Skeletal muscle cell (primary cell): ENCODE results near the gene NMNAT3.

ENCODE experiments used
- DNase-seq: peaks from one replicate; pipeline ENCODE4 v3.0.0-alpha.2; 2010; ENCODE audit warnings: low read depth
- H3K4me3 ChIP-seq: 2 replicates; pipeline ENCODE4 v1.5.1; 2011; ENCODE audit warnings: low read depth, mild to moderate bottlenecking, control low read depth, low read length, moderate library complexity

NMNAT3 gene

GRCh38 chr3:139676632-139677387 is 962 bp downstream of the NMNAT3 start:
- H3K4me3 ChIP-seq: no peak overlapping the region

DNA sequence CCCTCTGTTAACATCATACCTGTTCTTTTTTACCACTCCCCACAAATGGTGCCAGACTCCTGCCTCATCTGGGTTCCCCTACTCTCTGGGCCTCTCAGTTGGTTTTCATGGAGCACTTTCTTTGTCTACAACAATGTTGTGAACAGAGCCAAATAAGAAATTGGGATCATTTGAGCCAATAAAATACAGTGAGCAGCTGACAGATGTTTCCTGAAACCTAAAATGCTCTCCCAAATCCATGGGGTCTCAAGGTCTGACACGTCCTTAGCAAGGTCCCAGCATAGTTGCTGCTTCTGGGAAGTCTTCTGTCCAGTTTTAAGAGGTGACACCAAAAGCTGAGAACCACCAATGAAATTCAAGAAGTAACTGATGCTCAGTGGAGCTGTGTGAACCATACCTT is 1.7 kb downstream of the NMNAT3 start:
- H3K4me3 ChIP-seq: no peak overlapping the region
- no peak for DNase-seq

More at GRCh38 chr3:139676632-139677387, 962 bp downstream of the NMNAT3 start:
- no peak for DNase-seq

DNA sequence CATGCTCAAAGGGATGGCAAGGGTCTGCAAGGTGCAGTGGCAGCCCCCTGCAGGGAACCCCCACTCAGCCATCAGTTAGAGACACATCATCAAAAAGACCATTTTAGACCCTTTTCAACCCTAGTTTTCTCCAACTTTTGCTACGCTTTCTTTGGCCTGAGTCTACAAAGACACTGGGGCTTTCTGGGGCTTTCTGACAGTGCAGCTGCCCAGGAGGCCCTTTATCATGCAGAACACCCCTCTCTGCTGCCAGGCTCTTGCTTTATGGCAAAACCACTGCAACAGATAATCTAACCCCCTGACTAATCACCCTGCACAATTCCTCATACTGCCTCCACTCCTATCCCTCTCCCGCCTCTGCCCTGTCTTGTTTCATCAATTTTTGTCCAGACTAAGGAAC is 2.4 kb downstream of the NMNAT3 start:
- no peak overlapping the region for H3K4me3 ChIP-seq
- DNase-seq: no peak

- no peak for DNase-seq
- H3K4me3 ChIP-seq: no peak overlapping the region
Observed at GRCh38 chr3:139674571-139675260, 3.1 kb downstream of the NMNAT3 start.

DNA sequence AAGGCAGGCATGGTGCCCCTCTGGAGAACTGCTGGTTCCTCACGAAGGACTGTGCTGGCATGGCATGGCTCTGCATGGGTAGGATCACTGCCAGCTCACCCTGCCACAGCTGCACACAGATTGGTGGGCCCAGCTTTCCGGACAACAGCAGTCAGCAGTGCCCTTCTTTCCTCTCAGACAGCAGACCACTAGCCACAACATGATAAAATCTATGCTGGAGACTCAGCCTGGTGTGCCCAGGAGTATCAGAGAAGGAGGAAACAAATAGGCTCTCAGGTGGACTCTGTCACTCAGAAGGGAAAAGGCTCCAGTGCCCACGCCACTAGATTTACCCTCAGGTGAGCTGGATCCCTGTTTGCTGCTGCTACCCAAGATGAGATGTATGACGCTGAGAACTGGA is 4.9 kb downstream of the NMNAT3 start:
- DNase-seq: no peak
- H3K4me3 ChIP-seq: no peak overlapping the region

DNA sequence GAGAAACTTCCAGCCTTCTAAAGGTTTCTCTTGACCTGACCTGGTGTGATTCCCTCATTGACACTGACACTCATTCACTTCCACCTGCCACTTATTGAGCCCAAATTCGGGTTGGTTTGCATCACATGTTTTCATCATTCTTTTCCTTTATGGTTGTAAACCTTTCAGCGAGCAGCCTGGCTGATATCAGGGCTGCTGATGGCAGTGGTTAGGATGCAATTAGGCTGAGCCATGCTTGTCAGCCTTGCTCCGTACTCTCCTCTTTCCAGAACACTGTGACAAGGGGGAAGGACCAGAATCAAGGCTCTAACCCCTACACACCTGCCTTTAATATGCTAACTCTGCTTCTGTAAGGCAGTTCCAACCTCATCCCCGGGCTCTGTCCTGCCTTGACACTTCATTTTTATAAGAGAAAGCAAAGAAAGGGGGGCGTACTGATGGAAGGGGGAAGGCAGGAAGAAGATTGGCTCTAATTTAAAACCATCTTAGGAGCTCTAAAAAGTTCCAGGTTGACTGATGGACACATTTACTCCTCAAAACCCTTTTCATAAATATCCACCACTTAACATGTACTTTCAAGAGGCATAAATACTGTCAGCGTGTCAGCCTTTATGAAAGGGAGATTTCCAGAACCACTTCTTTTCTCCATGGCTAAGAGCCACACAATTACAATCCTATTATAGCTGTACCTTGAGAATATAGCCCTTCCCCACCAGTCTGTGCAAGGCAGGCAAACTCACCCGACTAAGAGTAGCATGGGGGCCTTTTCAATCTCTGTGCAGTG is 5.7 kb downstream of the NMNAT3 start:
- DNase-seq: no peak
- no peak overlapping the region for H3K4me3 ChIP-seq

DNA sequence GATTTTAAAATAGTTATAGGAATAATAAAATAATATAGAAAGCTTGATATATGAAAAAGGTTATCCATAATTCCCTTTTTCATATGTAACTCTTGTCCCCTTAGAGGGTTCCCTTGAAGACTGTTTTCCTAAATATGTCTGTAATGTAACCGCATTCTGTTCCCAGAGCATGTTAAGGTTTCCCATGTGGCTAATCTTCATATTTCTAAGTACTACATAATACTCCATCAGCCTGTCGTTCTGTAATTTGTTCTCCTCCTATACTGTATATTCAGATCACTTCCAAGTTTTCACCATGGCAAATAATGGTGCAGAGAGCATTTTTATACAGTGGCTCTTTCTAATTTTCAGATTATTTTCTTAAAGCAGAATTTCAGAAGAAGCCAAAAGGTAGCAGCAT is 6.7 kb downstream of the NMNAT3 start:
- no peak for DNase-seq
- no peak overlapping the region for H3K4me3 ChIP-seq

DNA sequence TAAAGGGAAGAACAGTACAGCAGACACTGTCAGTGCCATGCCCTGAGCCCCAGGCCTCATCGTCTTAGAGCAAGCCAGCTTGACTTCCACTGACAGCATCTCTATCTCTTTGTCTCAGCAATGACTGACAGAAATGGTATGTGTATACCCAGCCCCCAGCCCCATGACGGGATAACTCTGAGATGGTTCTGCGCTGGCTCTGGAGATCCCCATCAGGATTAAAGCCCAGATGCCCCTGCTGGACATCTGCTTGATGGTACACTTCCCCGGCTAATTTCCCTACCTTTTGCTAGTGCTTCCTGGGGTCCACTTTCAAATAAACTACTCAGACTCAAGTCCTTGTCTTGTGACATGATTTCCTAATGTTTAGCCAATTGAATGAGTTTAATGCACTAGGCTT is 7.6 kb downstream of the NMNAT3 start:
- H3K4me3 ChIP-seq: no peak overlapping the region
- DNase-seq: no peak

DNA sequence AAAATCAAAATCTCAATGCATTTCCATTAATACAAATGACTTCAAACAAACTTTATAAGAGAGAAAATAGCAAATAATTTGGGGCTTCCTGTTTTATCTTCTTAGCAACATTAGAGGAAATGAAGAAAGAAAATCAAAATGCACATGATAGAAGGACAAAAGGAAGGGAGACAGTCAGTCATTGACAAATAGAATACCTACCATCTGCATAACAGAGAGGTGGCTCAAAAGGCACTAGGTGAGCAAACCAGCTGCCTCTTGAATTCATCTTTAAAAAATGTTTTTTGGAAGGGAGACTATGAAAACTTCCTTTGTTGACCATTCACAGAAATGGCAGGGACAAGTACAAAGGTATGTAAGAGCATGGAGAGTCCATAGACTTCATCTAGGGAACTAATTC is 9.4 kb downstream of the NMNAT3 start:
- H3K4me3 ChIP-seq: no peak overlapping the region
- DNase-seq: no peak

GRCh38 chr3:139664958-139665357 is 12.8 kb downstream of the NMNAT3 start:
- H3K4me3 ChIP-seq: no peak overlapping the region
- DNase-seq: no peak

GRCh38 chr3:139660269-139660668 is 17.5 kb downstream of the NMNAT3 start:
- no peak for DNase-seq
- no peak overlapping the region for H3K4me3 ChIP-seq

DNA sequence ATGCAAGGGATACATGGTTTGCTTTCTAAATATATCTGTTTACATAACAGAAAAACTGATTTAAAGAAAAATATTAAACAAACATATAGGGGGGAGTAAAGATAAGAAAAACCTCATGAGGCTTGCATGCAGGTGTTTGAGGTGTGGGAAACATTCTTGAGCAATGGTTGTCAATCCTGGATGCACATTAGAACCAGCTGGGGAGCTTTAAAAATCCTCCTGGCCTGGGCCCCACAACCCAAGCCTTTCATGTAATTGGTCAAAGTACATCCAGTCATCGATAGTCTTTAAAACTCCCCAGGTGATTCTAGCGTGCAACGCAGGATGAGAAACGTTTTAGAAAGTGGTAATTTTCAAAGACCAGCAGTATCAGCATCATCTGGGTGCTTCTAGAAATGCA is 18.3 kb downstream of the NMNAT3 start:
- no peak overlapping the region for H3K4me3 ChIP-seq
- no peak for DNase-seq

GRCh38 chr3:139657936-139658335 is 19.8 kb downstream of the NMNAT3 start:
- DNase-seq: no peak
- no peak overlapping the region for H3K4me3 ChIP-seq

DNA sequence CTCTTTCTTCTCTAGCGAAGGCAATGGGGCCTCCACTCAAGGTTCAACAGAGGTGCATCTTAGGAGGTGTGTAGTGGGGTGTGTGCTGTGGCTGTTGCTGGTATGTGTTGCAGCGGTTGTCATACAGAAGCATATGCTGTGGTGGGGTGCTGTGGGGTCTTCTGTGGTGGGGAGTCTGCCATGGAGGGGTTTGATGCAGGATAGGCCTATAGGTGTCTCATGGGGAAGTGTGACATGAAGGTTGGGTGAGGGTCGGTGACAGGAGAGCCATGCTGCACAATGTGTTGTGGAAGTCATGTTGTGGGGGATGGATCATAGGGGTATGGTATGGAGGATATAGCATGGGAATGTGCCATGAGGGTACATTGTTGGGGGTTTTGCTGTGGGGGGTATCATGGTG is 20.3 kb downstream of the NMNAT3 start:
- DNase-seq: no peak
- H3K4me3 ChIP-seq: no peak overlapping the region

DNA sequence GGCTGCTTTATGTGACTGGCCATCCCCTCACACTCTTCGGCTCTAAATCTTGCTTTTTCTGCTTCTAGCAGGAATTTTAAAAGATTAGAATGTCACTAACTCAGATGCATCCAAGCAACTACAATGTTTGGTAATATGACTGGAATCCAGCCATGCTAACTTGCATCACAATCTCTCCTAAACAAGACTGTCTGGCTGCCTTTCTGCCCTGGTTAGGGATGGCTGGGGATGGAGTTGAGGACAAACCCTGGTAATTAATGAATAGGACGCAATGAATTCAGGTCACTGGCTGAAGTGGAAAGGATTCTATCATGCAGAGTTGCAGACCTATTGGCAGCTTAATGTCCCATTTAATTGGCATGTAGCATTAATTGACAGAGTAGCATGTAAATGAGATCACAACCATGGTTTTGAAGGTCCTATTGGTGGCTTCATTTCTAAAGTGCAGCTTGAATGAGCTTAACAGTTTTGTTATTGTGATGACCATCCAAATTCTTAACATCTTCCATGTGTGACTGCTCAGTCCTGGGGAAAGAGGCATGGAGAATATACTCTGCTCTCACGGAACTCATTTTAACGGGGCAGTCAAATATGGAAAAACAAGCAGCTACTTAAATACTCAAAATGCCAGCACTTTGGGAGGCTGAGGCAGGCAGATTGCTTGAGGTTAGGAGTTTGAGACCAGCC is 21.7 kb downstream of the NMNAT3 start:
- H3K4me3 ChIP-seq: no peak overlapping the region
- DNase-seq: no peak

GRCh38 chr3:139654637-139655365 is 23.0 kb downstream of the NMNAT3 start:
- no peak overlapping the region for H3K4me3 ChIP-seq
- no peak for DNase-seq

DNA sequence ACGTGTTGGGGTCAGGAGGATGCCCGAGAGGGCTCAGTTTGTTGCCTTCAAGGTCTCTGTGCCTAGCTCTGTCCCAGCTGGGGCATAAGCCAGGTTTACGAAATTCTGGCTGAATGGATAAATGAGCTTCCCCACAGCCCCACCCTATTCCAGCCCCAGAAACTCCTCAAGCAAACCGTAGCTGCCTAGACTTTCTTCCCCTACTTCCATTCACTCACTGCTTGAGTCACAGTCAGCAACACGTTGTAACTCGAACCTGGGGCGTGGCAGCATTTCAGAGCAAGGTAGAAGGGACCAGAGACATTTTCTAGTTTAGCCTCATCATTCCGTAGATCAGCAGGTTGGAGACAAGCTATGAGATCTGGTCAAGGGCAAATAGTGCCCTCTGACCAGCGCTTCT is 24.2 kb downstream of the NMNAT3 start:
- no peak overlapping the region for H3K4me3 ChIP-seq
- DNase-seq: no peak

DNA sequence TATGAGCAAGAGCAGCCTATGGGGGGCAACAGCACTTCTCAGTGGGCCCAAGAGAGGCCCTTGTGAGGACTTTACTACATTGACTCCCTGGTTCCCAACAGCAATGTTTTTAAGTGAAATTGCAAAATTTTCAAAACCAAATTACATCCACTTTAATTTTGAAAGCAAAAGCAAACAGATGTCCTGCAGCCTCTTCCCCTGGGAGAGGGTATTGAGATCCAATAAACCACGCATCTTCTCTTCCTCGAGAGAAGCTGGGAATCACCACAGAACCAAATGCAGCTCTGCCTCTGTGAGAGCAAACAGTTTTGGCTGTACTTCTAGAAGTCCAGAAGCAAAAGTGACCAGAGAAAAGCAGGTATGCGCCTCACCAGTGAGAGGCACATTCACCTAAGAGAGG is 25.2 kb downstream of the NMNAT3 start:
- no peak for DNase-seq
- no peak overlapping the region for H3K4me3 ChIP-seq

DNA sequence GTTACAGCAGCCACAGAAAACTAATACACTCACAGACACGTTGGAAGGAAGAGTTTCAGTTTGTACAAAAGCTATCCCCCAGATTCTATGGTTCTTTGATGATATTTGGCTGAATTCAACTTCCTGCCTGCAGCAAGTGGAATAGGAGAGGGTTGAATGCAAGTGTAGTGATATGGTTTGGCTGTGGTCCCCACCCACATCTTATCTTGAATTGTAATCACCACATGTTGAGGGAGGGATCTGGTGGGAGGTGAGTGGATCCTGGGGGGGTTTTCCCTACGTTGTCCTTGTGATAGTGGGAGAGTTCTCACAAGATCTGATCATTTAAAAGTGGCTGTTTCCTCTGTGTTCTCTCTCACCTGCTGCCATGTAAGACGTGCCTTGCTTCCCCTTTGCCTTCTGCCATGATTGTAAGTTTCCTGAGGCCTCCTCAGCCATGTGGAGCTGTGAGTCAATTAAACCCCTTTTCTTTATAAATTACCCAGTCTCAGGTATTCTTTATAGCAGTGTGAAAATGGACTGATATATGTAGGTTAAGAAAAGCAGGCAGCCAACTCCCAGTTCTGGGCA is 29.8 kb downstream of the NMNAT3 start:
- no peak for DNase-seq

More for the DNA sequence above, 29.8 kb downstream of the NMNAT3 start:
- no peak overlapping the region for H3K4me3 ChIP-seq
